HG03060 (cell line): Measurements from ENCODE around the gene ZBTB7C.

Experiments used
- ATAC-seq: cut with Tn5 transposase; IDR thresholded peaks from one replicate; pipeline ENCODE4 v1.9.1; 2021; ENCODE audit warnings: low read depth, moderate number of reproducible peaks; ENCODE audit not compliant: unreplicated experiment

Gene ZBTB7C

DNA sequence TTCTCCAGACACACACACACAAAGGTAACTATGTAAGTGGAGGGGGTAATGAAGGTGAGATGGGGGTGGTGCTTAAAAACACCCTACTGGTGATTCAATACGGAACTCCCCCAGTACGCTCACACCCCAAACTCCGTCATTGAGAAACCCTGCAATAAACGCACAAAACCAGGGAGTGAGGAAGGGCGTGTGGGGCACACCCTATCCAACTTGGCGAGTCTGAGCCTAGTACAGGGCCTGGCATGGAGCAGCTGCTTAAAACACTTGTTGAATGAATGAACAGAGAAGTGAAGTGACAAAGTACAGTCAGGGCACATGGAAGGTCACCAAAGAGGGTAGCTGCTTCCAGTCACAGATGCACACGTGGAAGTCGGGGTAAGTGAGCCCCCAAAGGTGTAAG is 331.9 kb downstream of the ZBTB7C start:
- ATAC-seq = no peak

DNA sequence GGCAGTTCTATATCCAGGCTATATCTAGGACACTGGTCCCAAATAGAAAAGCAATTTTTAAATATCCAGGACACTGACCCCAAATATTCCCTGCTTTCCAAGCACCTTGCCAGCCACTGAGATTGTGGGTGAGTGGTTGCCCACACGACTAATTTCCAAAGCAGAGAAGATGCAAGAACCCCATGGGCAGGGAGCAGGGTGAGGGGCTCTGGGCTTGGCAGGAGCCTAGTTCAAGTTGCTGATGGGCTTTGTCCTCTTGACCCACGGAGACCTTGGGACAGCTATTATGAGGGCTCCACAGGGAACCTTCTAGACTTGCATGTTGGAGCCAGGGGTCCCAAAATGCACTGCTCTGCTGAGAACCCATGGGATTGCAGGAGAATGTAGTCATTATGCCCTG is 332.7 kb downstream of the ZBTB7C start:
- ATAC-seq = no peak

DNA sequence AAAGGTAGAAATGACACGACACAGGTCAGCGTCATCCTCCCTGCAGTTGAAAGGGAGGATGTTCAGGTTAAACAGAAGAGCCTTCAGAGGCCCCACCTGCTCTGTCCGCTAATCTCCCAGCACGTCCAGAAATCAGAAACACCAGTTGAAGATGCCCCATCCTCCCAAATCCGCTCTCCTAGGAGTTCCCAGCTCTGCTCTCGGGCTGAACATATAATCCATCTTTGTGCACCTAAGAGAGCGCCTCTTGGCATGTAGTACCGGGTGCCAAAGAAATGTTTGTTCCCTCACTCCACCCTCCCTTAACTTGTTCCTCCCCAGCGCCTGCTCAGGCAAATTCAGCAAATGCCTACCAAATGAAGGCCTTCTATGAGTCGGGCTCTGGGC is 333.5 kb downstream of the ZBTB7C start:
- ATAC-seq = no peak

DNA sequence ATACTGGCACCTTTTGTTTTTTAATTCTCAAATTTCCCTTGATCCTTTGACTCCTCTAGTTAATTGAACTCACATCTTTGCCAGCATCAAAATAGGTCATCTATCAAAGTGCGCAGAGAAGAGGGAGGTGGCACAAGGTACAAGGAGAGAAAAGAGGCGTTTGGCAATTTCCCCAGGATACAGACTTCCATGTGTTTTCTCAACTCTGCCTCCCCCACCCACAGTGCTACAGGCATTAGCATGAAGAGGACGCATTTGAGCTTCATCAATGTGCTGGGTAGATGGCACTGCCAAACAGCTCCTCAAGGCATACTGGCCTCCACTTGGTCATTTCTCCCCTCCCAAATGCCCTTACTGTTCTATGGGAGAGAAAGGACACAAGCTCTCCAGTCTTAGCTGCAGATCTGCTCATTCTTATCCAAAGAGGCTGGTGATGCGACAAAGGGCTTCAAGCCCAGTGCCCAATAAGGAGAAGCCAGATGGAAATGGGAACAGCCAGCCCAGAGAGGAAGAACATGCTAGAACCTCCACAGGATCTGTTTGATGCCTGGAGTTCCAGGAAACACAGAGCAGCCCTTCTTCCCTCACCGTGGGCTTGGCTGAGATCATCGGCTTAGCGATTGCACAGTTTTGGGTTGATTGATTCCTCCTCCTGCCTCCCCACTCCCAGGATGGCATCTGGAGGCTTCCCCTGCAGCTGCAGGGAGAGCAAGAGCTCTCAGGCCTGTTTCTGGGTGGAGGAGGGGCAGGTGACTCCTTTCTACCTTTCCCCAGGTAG is 334.1 kb downstream of the ZBTB7C start:
- ATAC-seq = no peak

- ATAC-seq = no peak
Measured at GRCh38 chr18:48073211-48073930, 335.8 kb downstream of the ZBTB7C start.

- ATAC-seq = no peak
Measured at GRCh38 chr18:48072428-48073204, 336.6 kb downstream of the ZBTB7C start.

DNA sequence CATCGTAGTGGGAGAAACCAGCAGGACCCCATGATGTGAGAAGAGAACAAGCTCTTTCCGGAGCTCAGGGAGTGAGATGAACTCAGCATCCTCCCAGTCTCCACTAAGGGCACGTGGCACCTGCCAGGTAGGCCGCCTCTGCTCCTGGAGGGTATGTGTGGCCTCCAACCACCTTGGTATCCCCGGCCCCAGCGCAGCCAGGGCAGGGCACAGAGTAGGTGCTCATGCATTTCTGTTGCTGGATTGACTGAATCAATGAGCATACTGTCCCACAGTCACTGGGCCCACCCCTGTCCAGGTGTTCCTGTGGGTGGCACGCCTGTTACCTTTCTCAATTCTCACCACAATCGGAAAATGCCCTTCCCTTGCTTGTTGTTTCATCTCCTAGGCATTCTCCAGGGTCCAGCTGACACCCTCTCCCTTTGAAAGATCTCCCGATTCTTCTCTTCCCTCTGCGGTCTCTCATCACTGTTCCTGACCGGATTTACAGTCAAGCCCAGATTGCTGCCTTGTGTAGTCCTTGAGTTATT is 340.2 kb downstream of the ZBTB7C start:
- no peak for ATAC-seq

DNA sequence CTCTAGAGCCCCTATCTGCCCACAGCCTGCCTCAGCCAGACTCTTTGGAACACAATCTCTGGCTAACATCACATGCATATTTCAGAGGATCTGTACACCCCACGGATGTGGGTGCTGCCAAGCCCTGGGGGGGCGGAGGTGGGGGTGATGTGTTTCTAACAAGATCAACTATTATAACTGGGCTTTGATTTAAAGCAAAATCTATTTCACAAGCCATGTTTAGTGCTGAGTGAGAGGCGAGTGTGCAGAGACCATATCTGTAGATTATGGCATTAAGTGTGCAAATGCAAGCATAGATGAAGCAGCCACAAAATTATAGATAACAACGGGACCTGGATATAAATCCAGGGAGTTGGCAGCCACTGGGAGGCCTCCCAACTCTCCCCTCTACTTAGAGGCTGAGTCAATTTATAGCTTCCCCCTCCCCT is 342.9 kb downstream of the ZBTB7C start:
- no peak for ATAC-seq

DNA sequence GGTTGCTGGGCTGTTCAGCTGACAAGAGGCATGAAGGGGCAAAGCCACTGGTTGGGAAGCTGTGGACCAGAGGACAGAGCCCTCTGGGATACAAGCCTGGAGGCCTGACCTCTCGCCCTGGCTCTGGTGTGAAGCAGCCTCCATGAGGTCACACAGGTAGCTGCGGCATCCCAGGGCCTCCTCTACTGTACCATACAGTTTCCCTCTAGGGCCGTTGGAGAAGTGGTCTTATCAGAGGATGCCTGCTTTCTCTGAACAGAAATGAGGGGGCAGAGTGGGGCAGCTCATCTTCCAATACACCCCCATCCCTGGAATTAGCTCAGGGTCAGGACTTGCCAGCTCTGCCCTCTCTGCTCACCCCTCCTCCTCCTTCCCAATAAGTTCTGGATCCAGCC is 343.6 kb downstream of the ZBTB7C start:
- no peak for ATAC-seq

DNA sequence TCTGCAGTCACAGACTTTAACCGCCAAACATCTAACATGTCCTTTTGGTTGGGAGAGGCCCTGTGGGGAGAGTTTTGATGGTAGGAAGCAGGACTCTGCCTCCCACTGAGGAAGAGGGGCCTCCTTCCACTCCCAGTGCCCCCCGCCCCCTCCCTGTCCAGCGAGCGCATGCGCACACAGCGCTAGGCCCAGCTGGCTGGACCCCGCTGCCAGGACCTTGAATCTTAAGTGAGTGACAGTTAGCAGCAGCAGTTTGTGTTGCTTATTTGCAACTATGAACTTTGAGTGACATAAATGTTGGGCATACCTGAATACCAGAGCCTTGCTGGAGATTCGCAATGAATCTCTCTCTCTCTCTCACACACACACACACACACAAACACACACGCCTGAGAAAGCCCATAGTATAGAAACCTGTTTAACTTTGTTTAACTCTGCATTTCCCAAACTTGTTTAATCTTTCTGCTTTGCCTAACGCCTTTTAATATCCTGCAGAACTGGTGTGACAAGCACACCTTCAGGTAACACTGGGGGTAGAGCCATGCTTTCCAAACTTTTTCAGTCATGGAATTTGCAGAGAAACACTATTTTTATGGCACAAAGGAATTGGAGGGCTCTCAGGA is 344.1 kb downstream of the ZBTB7C start:
- ATAC-seq = no peak

GRCh38 chr18:48061781-48062570 is 347.2 kb downstream of the ZBTB7C start:
- no peak for ATAC-seq

GRCh38 chr18:48060970-48061369 is 348.2 kb downstream of the ZBTB7C start:
- no peak for ATAC-seq

- no peak for ATAC-seq
Measured at GRCh38 chr18:48060346-48060745, 348.8 kb downstream of the ZBTB7C start.

DNA sequence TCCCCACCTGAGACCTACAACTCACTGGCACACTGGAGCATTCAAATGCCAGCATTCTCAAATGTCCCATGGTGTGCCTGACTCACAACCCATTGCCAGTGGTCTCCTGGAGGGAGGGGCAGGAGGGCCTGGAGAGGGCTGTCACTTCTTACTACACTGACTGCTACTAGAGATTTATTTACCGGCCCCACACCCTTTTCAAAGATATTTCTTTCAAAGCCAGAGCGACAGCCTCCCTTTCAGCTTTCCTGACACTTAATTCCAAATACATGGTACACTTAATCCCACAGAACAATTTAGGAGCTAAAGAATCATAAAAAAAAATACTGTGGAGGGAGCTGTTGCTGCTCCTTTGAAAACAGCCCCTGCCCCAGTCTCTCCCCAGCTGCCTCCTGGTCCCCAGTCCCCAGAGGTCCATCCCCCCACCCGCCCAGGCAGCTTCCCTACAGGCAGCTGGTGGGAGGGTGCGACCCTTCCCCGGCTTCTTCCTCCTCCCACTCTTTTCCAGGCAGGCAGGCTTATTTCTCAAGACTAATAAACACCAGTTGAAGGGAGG is 349.6 kb downstream of the ZBTB7C start:
- ATAC-seq = no peak

- ATAC-seq = no peak
Measured at GRCh38 chr18:48058486-48058885, 350.7 kb downstream of the ZBTB7C start.

DNA sequence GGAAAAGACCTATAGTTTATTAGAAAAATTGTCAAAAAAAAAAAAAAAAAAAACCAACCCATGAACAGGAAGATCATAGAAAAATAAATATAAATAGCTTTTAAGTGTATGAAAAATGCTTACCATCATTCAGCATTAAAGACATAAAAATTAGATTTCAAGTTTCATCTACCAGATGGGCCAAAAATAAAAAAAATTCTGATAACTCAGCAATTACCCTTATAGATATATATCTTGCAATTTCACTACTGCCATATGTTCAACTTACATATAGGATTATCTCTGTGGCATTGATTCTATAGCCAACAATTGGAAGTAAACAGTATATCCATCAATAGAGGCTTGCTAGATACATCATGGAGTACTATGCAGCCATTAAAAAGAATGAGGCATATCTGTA is 352.2 kb downstream of the ZBTB7C start:
- no peak for ATAC-seq

GRCh38 chr18:48055351-48055750 is 353.8 kb downstream of the ZBTB7C start:
- no peak for ATAC-seq

- no peak for ATAC-seq
Measured at GRCh38 chr18:48053881-48054816, 355.0 kb downstream of the ZBTB7C start.
